Colon (tissue), 2 donors: ENCODE results near the gene GDF10.

Experiments
- FAIRE-seq: peaks from 2 replicates; lab custom pipeline; 2012; peaks lifted over from hg19 to GRCh38; lab: Jason Lieb, UNC
- donor health status: control.
- donor health status: control.

GDF10 gene

DNA sequence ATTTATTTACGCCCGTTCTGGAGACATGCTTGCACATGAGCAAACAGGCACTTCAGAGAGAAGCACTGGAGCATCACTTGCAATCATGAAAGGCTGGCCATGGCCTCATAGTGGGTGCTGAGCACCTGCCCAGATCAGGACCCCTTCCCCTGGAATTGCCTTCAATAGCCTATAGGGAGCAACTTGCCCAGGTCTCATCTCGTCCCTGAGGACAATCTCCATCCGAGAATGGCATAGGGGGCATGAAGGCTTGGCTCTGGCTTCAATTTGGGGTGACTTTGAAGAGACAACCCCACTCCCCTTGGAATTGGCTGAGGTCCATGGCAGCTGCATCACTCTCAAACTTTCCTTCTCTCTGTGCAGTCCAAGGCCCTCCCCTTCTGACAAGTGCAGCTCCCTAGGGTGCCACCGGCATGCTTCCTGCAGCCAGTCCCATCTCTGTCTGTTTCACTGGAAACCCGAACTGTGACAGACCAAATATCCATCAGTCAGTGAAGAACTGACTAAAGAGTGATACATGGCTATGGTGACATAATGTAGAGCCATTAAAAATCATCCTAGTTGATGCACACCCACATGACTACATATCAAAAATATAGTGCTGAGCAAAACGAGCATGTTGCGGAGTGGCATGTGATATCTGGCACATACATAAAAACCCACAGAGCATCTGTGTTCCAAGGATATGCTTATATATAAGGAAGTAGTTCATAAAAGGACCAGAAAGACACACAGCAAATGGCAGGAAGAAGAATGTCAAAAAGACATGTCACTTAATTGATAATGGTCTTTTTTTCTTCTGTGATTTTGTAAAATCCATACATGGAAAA is 34.7 kb downstream of the GDF10 start:
- FAIRE-seq = no peak

GRCh38 chr10:47335906-47336305 is 35.9 kb downstream of the GDF10 start:
- no peak for FAIRE-seq

GRCh38 chr10:47336387-47337134 is 36.6 kb downstream of the GDF10 start:
- no peak for FAIRE-seq

- no peak for FAIRE-seq
These were observed 37.3 kb downstream of the GDF10 start for GRCh38 chr10:47337310-47337709.

DNA sequence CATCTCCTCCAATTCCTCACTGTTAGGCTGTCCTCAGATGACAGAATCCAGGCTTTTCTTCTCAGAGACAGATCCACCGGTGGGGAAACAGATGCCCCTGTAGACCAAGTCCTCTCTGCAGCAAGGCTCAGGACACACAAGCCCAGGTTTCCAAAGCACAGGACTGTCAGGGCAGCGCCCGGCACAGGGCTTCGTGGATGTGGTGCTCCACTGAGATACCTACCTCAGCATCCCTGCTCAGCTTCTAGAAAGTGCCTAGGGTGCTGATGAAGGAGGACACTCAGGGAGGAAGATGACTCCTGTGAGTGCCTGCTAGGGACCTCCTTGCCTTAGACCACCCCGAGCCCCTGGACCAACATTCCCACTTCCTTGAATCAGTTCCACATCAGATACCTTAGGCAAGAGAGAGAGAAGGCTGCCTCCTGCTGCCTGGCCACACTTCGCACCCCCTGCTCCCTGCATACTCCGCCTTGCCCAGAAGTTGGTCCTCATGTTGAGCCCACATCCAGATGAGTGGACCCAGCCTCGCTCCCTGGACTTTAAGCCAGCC is 39.3 kb downstream of the GDF10 start:
- no peak for FAIRE-seq

DNA sequence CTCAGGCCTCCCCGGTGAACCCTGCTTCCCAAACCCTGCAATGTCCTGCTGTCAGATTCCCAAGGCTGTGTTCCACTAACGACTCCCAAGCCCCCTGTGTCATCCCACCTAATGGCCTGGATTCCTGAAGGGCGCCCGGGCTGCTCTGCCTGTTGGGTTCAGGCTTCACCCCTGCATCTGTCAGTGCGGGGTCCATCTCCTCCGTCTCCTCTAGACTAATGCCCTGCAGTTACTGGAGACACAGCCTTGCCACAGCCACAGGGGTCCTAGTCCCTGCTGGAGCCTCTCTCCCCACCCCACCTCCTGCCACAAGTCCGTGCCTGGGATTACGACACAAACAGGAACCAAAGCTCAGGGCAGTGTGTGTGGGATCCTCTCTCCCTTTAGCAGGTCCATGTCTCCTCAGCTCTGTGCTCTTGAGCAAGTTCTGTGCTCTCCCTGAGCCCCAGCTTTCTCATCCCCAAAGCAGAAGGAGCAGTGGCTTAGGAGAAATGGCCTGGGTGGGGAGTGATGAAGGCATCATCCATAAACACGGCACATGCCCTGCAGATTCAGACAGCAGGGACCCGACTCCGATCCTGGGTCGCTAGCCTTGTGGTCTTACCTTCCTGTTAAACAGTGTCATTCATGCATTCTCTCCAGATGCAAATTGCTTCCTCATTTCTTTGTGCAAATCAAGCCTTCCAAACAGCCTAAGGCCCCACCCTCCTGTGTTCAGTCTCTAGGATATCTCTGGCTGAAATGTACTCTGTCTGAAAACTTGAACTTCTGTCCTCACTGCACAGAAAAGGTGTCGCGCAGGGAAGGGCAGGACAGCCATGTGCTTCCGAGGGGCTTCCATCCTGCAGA is 40.0 kb downstream of the GDF10 start:
- no peak for FAIRE-seq

DNA sequence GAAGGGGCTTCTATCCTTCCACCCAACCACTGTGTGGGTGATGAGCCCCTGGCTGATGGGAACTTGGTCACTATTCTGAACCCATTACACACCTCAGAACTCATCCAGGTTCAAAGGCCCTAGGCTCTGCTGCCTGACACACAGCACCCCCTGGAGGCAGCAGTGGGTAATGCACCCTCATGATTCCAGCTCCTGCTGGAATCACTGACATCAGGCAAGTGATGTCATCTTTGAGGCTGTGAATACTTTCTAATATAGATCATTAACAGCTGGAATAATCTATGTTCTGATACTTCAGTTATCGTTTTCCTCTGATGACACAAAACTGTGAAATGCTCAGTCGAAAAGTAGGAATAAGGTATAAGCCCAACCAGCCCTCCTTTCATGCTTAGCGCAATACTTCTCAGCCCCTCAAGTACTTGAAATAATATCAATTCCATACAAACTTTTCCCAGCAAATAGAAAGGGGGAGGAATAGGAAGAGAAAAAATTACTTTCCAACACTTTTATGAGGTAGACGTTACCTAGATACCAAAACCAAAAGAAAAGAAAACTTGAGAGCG is 40.7 kb downstream of the GDF10 start:
- no peak for FAIRE-seq

GRCh38 chr10:47344996-47345870 is 45.2 kb downstream of the GDF10 start:
- no peak for FAIRE-seq

GRCh38 chr10:47346581-47347302 is 46.7 kb downstream of the GDF10 start:
- no peak for FAIRE-seq

GRCh38 chr10:47347303-47347675 is 47.3 kb downstream of the GDF10 start:
- no peak for FAIRE-seq

- no peak for FAIRE-seq
These were observed 48.2 kb downstream of the GDF10 start, which contains the start of gene RBP3 for GRCh38 chr10:47348138-47348651. RBP3 (plus strand) TSS chr10:47348363; CDS start chr10:47348485, 122 bp downstream.

DNA sequence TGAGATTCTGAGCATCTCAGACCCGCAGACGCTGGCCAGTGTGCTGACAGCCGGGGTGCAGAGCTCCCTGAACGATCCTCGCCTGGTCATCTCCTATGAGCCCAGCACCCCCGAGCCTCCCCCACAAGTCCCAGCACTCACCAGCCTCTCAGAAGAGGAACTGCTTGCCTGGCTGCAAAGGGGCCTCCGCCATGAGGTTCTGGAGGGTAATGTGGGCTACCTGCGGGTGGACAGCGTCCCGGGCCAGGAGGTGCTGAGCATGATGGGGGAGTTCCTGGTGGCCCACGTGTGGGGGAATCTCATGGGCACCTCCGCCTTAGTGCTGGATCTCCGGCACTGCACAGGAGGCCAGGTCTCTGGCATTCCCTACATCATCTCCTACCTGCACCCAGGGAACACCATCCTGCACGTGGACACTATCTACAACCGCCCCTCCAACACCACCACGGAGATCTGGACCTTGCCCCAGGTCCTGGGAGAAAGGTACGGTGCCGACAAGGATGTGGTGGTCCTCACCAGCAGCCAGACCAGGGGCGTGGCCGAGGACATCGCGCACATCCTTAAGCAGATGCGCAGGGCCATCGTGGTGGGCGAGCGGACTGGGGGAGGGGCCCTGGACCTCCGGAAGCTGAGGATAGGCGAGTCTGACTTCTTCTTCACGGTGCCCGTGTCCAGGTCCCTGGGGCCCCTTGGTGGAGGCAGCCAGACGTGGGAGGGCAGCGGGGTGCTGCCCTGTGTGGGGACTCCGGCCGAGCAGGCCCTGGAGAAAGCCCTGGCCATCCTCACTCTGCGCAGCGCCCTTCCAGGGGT is 48.9 kb downstream of the GDF10 start:
- no peak for FAIRE-seq

DNA sequence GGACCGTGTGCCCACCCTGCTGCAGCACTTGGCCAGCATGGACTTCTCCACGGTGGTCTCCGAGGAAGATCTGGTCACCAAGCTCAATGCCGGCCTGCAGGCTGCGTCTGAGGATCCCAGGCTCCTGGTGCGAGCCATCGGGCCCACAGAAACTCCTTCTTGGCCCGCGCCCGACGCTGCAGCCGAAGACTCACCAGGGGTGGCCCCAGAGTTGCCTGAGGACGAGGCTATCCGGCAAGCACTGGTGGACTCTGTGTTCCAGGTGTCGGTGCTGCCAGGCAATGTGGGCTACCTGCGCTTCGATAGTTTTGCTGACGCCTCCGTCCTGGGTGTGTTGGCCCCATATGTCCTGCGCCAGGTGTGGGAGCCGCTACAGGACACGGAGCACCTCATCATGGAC is 49.5 kb downstream of the GDF10 start:
- FAIRE-seq = no peak

DNA sequence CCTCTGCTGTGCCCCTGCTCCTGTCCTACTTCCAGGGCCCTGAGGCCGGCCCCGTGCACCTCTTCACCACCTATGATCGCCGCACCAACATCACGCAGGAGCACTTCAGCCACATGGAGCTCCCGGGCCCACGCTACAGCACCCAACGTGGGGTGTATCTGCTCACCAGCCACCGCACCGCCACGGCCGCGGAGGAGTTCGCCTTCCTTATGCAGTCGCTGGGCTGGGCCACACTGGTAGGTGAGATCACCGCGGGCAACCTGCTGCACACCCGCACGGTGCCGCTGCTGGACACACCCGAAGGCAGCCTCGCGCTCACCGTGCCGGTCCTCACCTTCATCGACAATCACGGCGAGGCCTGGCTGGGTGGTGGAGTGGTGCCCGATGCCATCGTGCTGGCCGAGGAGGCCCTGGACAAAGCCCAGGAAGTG is 50.0 kb downstream of the GDF10 start:
- no peak for FAIRE-seq

DNA sequence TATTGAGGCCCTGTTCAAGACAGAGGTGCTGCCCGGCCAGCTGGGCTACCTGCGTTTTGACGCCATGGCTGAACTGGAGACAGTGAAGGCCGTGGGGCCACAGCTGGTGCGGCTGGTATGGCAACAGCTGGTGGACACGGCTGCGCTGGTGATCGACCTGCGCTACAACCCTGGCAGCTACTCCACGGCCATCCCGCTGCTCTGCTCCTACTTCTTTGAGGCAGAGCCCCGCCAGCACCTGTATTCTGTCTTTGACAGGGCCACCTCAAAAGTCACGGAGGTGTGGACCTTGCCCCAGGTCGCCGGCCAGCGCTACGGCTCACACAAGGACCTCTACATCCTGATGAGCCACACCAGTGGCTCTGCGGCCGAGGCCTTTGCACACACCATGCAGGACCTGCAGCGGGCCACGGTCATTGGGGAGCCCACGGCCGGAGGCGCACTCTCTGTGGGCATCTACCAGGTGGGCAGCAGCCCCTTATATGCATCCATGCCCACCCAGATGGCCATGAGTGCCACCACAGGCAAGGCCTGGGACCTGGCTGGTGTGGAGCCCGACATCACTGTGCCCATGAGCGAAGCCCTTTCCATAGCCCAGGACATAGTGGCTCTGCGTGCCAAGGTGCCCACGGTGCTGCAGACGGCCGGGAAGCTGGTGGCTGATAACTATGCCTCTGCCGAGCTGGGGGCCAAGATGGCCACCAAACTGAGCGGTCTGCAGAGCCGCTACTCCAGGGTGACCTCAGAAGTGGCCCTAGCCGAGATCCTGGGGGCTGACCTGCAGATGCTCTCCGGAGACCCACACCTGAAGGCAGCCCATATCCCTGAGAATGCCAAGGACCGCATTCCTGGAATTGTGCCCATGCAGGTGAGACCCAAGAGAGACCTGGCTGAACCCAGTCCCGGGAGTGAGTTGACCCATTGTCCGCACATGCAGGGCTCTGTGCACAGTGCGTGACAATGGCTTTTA is 51.0 kb downstream of the GDF10 start:
- no peak for FAIRE-seq

- FAIRE-seq = no peak
These were observed 52.2 kb downstream of the GDF10 start for GRCh38 chr10:47351899-47352815.

- FAIRE-seq = no peak
These were observed 53.4 kb downstream of the GDF10 start for GRCh38 chr10:47353351-47353750.
